ENCODE data around the gene SCN8A. TPM values are rescaled to one million over a fixed set of nuclear protein-coding genes. Genes with fewer than 3 reads are reported as not detected.

The SCN8A gene
- total RNA-seq, 4 donors from 2014 or later = 0.28 to 4.1 TPM; not detected in 2

GRCh38 chr12:51730745-51731144, 139.7 kb downstream of the SCN8A start:
- DNase-seq = no peak
- Histone ChIP-seq H3K27ac (no peak overlapping the region), H3K4me1 (no peaks in the 10 kb centered on the region), H3K36me3 (no peaks in the 10 kb centered on the region), H3K4me3 (no peak overlapping the region), H3K27me3 (no peaks in the 10 kb centered on the region), H3K9me3 (no peaks in the 10 kb centered on the region)
- TF ChIP-seq, protein P1, sequence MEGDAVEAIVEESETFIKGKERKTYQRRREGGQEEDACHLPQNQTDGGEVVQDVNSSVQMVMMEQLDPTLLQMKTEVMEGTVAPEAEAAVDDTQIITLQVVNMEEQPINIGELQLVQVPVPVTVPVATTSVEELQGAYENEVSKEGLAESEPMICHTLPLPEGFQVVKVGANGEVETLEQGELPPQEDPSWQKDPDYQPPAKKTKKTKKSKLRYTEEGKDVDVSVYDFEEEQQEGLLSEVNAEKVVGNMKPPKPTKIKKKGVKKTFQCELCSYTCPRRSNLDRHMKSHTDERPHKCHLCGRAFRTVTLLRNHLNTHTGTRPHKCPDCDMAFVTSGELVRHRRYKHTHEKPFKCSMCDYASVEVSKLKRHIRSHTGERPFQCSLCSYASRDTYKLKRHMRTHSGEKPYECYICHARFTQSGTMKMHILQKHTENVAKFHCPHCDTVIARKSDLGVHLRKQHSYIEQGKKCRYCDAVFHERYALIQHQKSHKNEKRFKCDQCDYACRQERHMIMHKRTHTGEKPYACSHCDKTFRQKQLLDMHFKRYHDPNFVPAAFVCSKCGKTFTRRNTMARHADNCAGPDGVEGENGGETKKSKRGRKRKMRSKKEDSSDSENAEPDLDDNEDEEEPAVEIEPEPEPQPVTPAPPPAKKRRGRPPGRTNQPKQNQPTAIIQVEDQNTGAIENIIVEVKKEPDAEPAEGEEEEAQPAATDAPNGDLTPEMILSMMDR (IDR thresholded peaks at IDR 0.05) = no peak
- TF ChIP-seq POLR2A (IDR thresholded peaks at IDR 0.05) = no peak

- H3K4me1 ChIP-seq = no peaks in the 10 kb centered on the region
- H3K4me3 ChIP-seq = no peak overlapping the region
- no peak overlapping the region for H3K27ac ChIP-seq
- TF ChIP-seq POLR2A (IDR thresholded peaks at IDR 0.05) = no peak
- TF ChIP-seq, protein P1 (IDR thresholded peaks at IDR 0.05) = no peak
- peaks cover 0 to 7% (median 0%) of the 10 kb centered on the region in 4 donors for H3K9me3 ChIP-seq
- H3K36me3 ChIP-seq = no peaks in the 10 kb centered on the region
- no peaks in the 10 kb centered on the region for H3K27me3 ChIP-seq
- no peak for DNase-seq
These were observed 149.5 kb downstream of the SCN8A start for GRCh38 chr12:51740536-51740935.

GRCh38 chr12:51744235-51744634, 153.2 kb downstream of the SCN8A start:
- no peak overlapping the region for H3K27ac ChIP-seq
- H3K36me3 ChIP-seq = no peaks in the 10 kb centered on the region
- H3K9me3 ChIP-seq = peaks cover 0 to 7% (median 0%) of the 10 kb centered on the region in 4 donors
- no peaks in the 10 kb centered on the region for H3K4me1 ChIP-seq
- TF ChIP-seq, protein P1 (IDR thresholded peaks at IDR 0.05) = no peak
- no peak for TF ChIP-seq POLR2A (IDR thresholded peaks at IDR 0.05)
- DNase-seq = no peak
- H3K4me3 ChIP-seq = no peak overlapping the region
- no peaks in the 10 kb centered on the region for H3K27me3 ChIP-seq

GRCh38 chr12:51744957-51745356, 153.9 kb downstream of the SCN8A start:
- no peak for DNase-seq
- peaks cover 0 to 7% (median 0%) of the 10 kb centered on the region in 4 donors for H3K9me3 ChIP-seq
- no peak overlapping the region for H3K4me3 ChIP-seq
- no peaks in the 10 kb centered on the region for H3K27me3 ChIP-seq
- H3K36me3 ChIP-seq = no peaks in the 10 kb centered on the region
- no peaks in the 10 kb centered on the region for H3K4me1 ChIP-seq
- H3K27ac ChIP-seq = no peak overlapping the region
- TF ChIP-seq POLR2A (IDR thresholded peaks at IDR 0.05) = no peak
- TF ChIP-seq, protein P1 (IDR thresholded peaks at IDR 0.05) = no peak

GRCh38 chr12:51746416-51746815, 155.4 kb downstream of the SCN8A start:
- Histone ChIP-seq H3K36me3 (no peaks in the 10 kb centered on the region), H3K4me3 (no peak overlapping the region), H3K27ac (no peak overlapping the region), H3K9me3 (no peaks in the 10 kb centered on the region), H3K27me3 (no peaks in the 10 kb centered on the region), H3K4me1 (no peaks in the 10 kb centered on the region)
- DNase-seq = no peak
- TF ChIP-seq POLR2A (IDR thresholded peaks at IDR 0.05) = no peak
- TF ChIP-seq, protein P1 (IDR thresholded peaks at IDR 0.05) = no peak

- Histone ChIP-seq H3K4me1 (no peaks in the 10 kb centered on the region), H3K36me3 (no peaks in the 10 kb centered on the region), H3K9me3 (no peaks in the 10 kb centered on the region), H3K27ac (no peak overlapping the region), H3K4me3 (no peak overlapping the region), H3K27me3 (no peaks in the 10 kb centered on the region)
- TF ChIP-seq, protein P1 (IDR thresholded peaks at IDR 0.05) = no peak
- no peak for TF ChIP-seq POLR2A (IDR thresholded peaks at IDR 0.05)
- no peak for DNase-seq
These were observed 157.2 kb downstream of the SCN8A start for GRCh38 chr12:51748235-51748634.
